Upper lobe of right lung (tissue), 1 donor: ENCODE measurements around the gene TUBGCP3. TPM values are rescaled to one million over a fixed set of nuclear protein-coding genes. Genes with fewer than 3 reads are reported as not detected.

ENCODE experiments used
- ATAC-seq: fragments of 200-7000 bp; cut with Tn5 transposase; one replicate; pipeline ENCODE4 v1.9.1; 2020; ENCODE audit warnings: mild to moderate bottlenecking, moderate library complexity
- DNase-seq: peaks from one replicate; pipeline ENCODE4 v3.0.0-alpha.2; 2020
- H3K27ac ChIP-seq: fragments of 200-600 bp; one replicate; pipeline ENCODE4 v1.8.0; 2022
- H3K27me3 ChIP-seq: fragments of 200-600 bp; one replicate; pipeline ENCODE4 v1.8.0; 2022; ENCODE audit warnings: mild to moderate bottlenecking
- H3K36me3 ChIP-seq: fragments of 200-600 bp; one replicate; pipeline ENCODE4 v1.8.0; 2022
- H3K4me1 ChIP-seq: fragments of 200-600 bp; one replicate; pipeline ENCODE4 v1.8.0; 2022
- H3K4me3 ChIP-seq: fragments of 200-600 bp; one replicate; pipeline ENCODE4 v1.8.0; 2022; ENCODE audit warnings: mild to moderate bottlenecking
- H3K9me3 ChIP-seq: fragments of 200-600 bp; one replicate; pipeline ENCODE4 v1.8.0; 2022
- CTCF ChIP-seq: fragments of 200-600 bp; IDR thresholded peaks from one replicate; pipeline ENCODE4 v1.8.0; 2022; ENCODE audit warnings: antibody characterized with exemption
- intact Hi-C: fragments of 100-400 bp; cut with DNase I; formaldehyde crosslinking; loops from one replicate; pipeline ENCODE4 v1.11.0; 2022
- total RNA-seq: library from RNA; stranded (reverse); fragmentation: NEBNext Ultra II Directional; extraction: Animal tissue kit (Norgen Biotek cat#: 25700); gene quantifications from one replicate; pipeline ENCODE4 v1.2.1, GENCODE V29; 2021
- donor health status: DM: no; HTN: yes; CAD: no; lungs with severe emphysema.

Gene TUBGCP3
- total RNA-seq, 1 donor from 2014 or later: 33.9 TPM

- Histone ChIP-seq H3K27ac (no peak overlapping the region), H3K4me3 (no peak overlapping the region), H3K9me3 (no peaks in the 10 kb centered on the region), H3K36me3 (no peaks in the 10 kb centered on the region), H3K27me3 (no peaks in the 10 kb centered on the region), H3K4me1 (no peaks in the 10 kb centered on the region)
- no peak for ATAC-seq
- TF ChIP-seq CTCF: no peak
- peak; percentile 41 for DNase-seq
- intact Hi-C loops: no loop called here
Observed at GRCh38 chr13:112464720-112465119, 123.2 kb downstream of the TUBGCP3 start.

DNA sequence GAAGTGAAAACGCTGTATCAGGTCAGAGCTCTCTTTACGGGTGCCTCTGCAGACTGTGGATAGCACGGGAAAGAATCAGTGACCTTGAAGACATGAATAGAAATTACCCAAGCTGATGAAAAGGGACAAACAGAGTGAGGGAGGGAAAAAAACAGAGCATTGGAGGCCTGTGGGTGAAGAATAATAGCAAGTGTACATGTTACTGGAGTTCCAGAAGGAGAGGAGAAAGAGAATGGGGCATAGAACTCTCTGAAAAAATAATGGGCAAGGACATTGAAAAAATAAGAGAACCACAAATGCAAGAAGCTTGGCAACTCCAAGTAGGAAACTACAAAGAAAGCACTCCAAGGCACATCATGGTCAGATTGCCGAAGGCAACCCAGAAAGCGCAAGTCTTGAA is 125.5 kb downstream of the TUBGCP3 start:
- H3K9me3 ChIP-seq: no peaks in the 10 kb centered on the region
- no peaks in the 10 kb centered on the region for H3K36me3 ChIP-seq
- DNase-seq (no peak), ATAC-seq (no peak)
- no peak overlapping the region for H3K27ac ChIP-seq
- intact Hi-C loops: no loop called here
- no peaks in the 10 kb centered on the region for H3K4me1 ChIP-seq
- H3K4me3 ChIP-seq: no peak overlapping the region
- H3K27me3 ChIP-seq: no peaks in the 10 kb centered on the region
- TF ChIP-seq CTCF: no peak

DNA sequence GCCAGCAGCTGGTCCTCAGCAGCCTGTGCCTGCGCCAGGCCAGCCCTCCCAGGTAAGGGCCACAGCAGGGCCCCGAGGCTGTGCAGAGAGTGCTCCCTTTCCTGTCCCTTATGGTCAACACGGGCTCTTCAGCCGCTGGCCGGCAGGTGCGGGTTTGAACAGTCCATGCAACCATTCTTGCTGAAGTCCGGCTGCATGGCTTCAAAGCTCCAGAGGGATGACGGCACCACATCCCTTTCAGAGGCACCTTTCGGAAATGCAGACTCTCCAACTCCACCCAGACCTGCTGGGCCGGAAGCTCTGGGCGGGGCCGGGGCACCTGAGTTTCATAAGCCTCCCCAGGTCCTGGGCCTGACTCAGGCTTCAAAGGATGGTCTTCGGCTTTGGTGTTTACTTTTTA is 130.5 kb downstream of the TUBGCP3 start:
- H3K27ac ChIP-seq: no peak overlapping the region
- peaks cover 7% of the 10 kb centered on the region for H3K27me3 ChIP-seq
- H3K4me3 ChIP-seq: no peak overlapping the region
- peak; percentile 60 for DNase-seq
- no peak for TF ChIP-seq CTCF
- H3K9me3 ChIP-seq: no peaks in the 10 kb centered on the region
- no peak for ATAC-seq
- H3K36me3 ChIP-seq: no peaks in the 10 kb centered on the region
- intact Hi-C loops: no loop called here
- no peaks in the 10 kb centered on the region for H3K4me1 ChIP-seq

DNA sequence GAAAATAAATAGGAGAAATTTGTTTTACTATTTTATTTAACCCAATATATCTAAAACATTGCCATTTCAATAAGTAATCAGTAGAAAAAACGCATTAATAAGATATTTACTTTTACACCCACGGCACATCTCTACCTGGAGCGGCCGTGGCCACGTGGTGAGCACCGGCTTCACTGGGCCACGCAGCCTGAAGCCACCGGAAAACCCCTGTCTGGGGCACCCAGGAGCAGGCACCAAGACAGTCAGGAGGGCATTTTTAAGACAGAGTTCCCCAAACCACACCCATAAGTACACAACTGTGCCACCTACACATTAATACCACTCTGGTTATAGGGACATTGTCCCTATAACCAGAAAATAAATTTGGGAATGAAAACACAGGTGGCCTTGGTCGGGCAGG is 130.9 kb downstream of the TUBGCP3 start:
- Histone ChIP-seq H3K27me3 (peaks cover 7% of the 10 kb centered on the region), H3K9me3 (no peaks in the 10 kb centered on the region), H3K4me3 (no peak overlapping the region), H3K27ac (no peak overlapping the region), H3K36me3 (no peaks in the 10 kb centered on the region), H3K4me1 (no peaks in the 10 kb centered on the region)
- no peak for TF ChIP-seq CTCF
- intact Hi-C loops: no loop called here
- DNase-seq (peak; percentile 31), ATAC-seq (no peak)

DNA sequence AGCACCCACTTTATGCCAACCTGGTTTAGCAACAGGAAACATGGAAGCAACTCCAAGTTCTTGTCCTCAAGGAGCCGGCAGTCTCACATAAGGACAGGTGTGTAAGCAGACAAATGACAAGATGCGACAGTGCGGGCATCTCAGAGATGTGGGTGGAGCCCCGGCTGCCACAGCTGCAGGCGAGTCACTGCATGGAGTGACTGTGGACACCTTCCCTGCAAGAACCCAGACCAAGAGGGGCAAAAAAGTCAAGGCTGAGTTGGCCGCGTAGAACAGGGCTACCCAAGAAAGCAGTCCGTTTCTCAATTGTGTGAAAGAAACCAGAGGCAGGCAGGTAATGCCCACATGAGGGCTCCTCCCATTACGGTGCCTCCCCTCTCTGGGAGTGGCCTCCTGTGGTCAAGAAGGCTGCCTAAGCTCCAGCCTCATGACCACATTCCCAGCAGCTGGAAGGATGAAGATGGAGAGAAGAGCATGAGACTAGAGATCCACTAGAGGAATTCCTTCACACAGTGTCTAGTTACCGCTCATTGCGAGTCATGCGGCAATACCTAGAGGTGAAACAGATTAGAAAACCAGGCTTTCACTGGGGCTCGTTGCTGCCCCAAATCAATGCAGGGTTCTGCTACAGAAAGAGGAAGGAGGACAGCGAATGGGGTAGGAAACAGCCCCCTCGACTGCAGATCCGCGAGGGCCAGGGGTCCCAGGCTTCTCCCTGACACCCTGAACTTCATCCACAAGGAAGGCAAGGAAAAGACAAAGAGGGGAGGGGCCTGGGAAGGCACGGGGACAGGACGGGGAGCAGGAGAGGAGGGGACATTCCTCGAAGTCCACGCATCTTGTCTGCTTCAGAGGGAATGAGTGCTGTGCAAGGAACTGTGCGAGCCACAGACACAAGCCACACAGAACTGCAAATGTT is 131.6 kb downstream of the TUBGCP3 start:
- DNase-seq (peak; percentile 50), ATAC-seq (no peak)
- Histone ChIP-seq H3K4me1 (no peaks in the 10 kb centered on the region), H3K4me3 (no peak overlapping the region), H3K36me3 (no peaks in the 10 kb centered on the region), H3K9me3 (no peaks in the 10 kb centered on the region), H3K27me3 (peaks cover 7% of the 10 kb centered on the region), H3K27ac (no peak overlapping the region)
- intact Hi-C loops: no loop called here
- no peak for TF ChIP-seq CTCF
